ENCODE measurements around the gene DRD2. TPM values are rescaled to one million over a fixed set of nuclear protein-coding genes. Genes with fewer than 3 reads are reported as not detected.

The DRD2 gene
- total RNA-seq, 2 donors from 2014 or later, result 0.26 TPM; not detected in 1

DNA sequence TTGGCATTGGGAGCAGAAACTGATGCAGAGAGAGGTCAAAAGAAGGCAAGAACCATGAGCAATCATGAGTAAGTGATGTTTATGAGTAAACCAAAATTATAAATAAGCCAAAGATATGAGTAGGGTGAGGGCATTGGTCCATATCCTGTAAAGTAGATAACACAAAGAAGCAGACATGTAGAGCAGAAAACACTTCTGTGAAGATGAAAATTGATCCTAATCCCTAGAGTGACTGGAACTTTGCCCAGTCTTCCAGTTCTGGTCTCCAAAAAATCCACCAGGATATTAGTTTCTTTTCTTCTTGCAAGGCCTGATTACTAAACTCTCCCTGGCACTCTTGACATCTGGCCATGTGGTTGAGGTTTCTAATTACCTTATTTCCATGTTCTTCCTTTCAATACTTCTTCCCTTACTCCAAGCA lies 13.7 kb upstream of the DRD2 start:
- no peak for DNase-seq
- no peaks in the 10 kb centered on the region for H3K9me3 ChIP-seq
- intact Hi-C loops (cut with DNase I), result no loop called here
- no peak overlapping the region for H3K27ac ChIP-seq
- H3K27me3 ChIP-seq, result no peaks in the 10 kb centered on the region
- H3K4me1 ChIP-seq, result no peaks in the 10 kb centered on the region
- ATAC-seq, result no peak
- H3K36me3 ChIP-seq (replicated peaks in 1 of 2; ENCODE audit: insufficient read depth in 1 of 2, low read depth in 2 of 2), result no peaks in the 10 kb centered on the region
- no peak for TF ChIP-seq POLR2A (IDR thresholded peaks at IDR 0.05)
- TF ChIP-seq CTCF (IDR thresholded peaks at IDR 0.05), result no peak
- H3K4me3 ChIP-seq, result no peak overlapping the region

- no peak for TF ChIP-seq POLR2A (IDR thresholded peaks at IDR 0.05)
- TF ChIP-seq CTCF (IDR thresholded peaks at IDR 0.05), result no peak
- Histone ChIP-seq H3K4me1 (no peaks in the 10 kb centered on the region), H3K36me3 (replicated peaks in 1 of 2; ENCODE audit: insufficient read depth in 1 of 2, low read depth in 2 of 2) (no peaks in the 10 kb centered on the region), H3K4me3 (no peak overlapping the region), H3K27ac (no peak overlapping the region), H3K9me3 (no peaks in the 10 kb centered on the region), H3K27me3 (no peaks in the 10 kb centered on the region)
- no peak for DNase-seq
- intact Hi-C loops (cut with DNase I), result no loop called here
- WGBS, 2 donors, result 69 to 77% methylated on average over 4 of the region's 4 CpGs
- no peak for ATAC-seq
Observed at GRCh38 chr11:113487622-113488021, 12.4 kb upstream of the DRD2 start.

GRCh38 chr11:113484223-113484622 lies 9.0 kb upstream of the DRD2 start:
- no peak overlapping the region for H3K4me3 ChIP-seq
- TF ChIP-seq CTCF (IDR thresholded peaks at IDR 0.05) (no peak), POLR2A (IDR thresholded peaks at IDR 0.05) (no peak)

GRCh38 chr11:113481672-113482071 lies 6.5 kb upstream of the DRD2 start:
- TF ChIP-seq POLR2A (IDR thresholded peaks at IDR 0.05) (no peak), CTCF (IDR thresholded peaks at IDR 0.05) (no peak)
- intact Hi-C loops (cut with DNase I), result no loop called here
- H3K4me3 ChIP-seq, result no peak overlapping the region
- H3K9me3 ChIP-seq, result no peaks in the 10 kb centered on the region
- no peak overlapping the region for H3K27ac ChIP-seq
- peaks cover 0 to 4% of the 10 kb centered on the region in 2 donors for H3K27me3 ChIP-seq
- no peaks in the 10 kb centered on the region for H3K4me1 ChIP-seq
- no peaks in the 10 kb centered on the region for H3K36me3 ChIP-seq (replicated peaks in 1 of 2; ENCODE audit: insufficient read depth in 1 of 2, low read depth in 2 of 2)
- no peak for DNase-seq
- WGBS, 2 donors, result 71% methylated on average over 3 of the region's 3 CpGs
- ATAC-seq, result no peak

More at GRCh38 chr11:113484223-113484622, 9.0 kb upstream of the DRD2 start:
- Histone ChIP-seq H3K4me1 (no peaks in the 10 kb centered on the region), H3K9me3 (no peaks in the 10 kb centered on the region), H3K27ac (no peak overlapping the region), H3K27me3 (no peaks in the 10 kb centered on the region), H3K36me3 (replicated peaks in 1 of 2; ENCODE audit: insufficient read depth in 1 of 2, low read depth in 2 of 2) (no peaks in the 10 kb centered on the region)
- intact Hi-C loops (cut with DNase I), result no loop called here
- ATAC-seq (no peak), DNase-seq (no peak)
- 69 to 72% methylated on average over 2 of the region's 2 CpGs for WGBS, 2 donors

- DNase-seq (no peak), ATAC-seq (no peak)
- peaks cover 0 to 8% of the 10 kb centered on the region in 2 donors for H3K27me3 ChIP-seq
- intact Hi-C loops (cut with DNase I), result no loop called here
- H3K27ac ChIP-seq, result no peak overlapping the region
- no peaks in the 10 kb centered on the region for H3K4me1 ChIP-seq
- TF ChIP-seq POLR2A (IDR thresholded peaks at IDR 0.05), result no peak
- TF ChIP-seq CTCF (IDR thresholded peaks at IDR 0.05), result no peak
- no peaks in the 10 kb centered on the region for H3K36me3 ChIP-seq (replicated peaks in 1 of 2; ENCODE audit: insufficient read depth in 1 of 2, low read depth in 2 of 2)
- H3K9me3 ChIP-seq, result no peaks in the 10 kb centered on the region
- H3K4me3 ChIP-seq, result no peak overlapping the region
Observed at GRCh38 chr11:113481226-113481625, 6.0 kb upstream of the DRD2 start.

All from body of pancreas (tissue), 4 donors.